OCI-M2 (cell line): ENCODE results near the gene GCK.
"Not testable (repeated sequence)": the region's sequence is repeated elsewhere in the genome, so short reads cannot be mapped to it uniquely, and the experiment has no call there.

Experiments
- DNase-seq: peaks from one replicate; lab custom pipeline; 2025; ENCODE audit not compliant: unreplicated experiment; lab: John Stamatoyannopoulos, UW

GCK gene

DNA sequence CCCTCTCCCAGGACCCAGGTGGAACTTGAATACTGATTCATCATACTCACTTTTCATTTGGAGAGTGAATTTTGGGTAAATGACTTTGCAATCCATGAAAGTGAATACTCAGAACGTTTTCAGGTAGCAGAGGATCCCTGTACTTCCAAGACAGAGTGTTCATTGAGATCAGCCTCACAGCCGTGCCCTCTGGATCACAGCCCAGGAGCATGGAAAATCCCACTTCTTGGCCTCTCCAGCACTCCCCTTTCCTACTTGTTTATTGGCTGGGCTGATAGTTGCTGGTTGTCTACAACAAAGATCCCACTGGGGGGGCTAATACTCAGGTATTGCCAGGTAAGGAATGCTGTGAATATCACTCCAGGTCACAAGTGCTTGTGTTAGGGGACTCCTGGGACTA is 5.9 kb downstream of the GCK start:
- no peak for DNase-seq

DNA sequence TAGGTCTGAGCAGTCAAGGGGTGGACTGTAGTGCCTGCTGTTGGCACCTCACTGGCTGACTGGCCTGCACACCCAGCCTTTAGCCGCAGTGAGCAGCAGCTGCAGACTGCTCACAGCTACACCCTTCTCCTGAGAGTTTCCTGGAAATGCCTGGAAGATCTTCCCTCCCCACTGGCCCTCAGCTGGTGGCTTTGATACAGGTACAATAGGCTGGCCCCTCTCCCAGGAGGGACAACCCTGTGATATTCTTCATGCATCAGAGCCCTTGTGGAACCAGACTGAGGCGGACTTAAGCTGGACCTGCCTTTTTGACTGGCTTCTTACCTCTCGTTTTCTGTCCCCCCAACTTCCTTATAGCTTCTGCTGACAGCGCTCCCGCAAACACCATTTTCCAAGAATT is 6.4 kb downstream of the GCK start:
- no peak for DNase-seq

DNA sequence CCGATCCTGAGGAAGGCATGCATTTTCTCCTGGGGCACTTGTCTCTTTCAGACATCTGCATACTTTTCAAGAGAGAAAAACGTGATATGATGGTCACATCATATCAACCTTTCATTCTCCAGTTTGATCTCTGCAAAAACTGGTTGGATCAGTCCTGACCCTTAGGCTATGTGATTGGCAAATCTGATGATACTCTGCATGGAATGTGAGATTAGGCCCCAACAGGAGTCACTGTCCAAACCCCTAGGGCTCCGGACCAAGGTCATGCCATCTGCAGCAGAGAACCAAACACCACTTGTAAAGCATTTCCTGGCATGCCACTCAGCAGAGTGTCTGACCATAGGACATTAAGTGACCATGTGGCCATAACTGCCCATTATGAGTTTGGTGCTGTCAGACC is 8.6 kb downstream of the GCK start:
- DNase-seq, result no peak

DNA sequence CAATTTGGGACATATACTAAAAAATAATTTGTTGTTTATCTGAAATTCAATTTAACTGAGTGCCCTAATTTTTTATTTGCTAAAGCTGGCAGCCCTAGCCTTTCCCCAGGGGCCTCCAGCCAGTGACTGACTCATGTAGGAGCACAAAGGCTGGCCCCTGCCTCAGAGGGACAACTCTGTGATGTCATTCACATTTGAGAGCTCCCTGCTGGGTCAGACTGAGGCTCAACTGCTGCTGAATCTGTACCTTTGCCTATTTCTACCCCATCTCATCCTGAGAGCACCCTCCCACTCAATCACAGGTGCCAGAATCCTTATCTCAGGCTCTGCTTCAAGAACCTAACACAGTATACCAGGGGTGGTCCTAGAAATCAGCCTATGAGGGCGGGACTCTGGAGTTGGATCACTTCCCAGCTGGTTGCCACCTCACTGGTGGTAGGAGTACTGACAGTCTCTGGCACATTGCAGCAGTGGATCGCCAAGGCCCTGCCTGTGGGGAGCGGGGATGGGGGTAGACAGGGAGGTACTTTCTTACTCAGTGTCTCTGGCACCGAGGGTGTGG is 11.6 kb downstream of the GCK start:
- no peak for DNase-seq

DNA sequence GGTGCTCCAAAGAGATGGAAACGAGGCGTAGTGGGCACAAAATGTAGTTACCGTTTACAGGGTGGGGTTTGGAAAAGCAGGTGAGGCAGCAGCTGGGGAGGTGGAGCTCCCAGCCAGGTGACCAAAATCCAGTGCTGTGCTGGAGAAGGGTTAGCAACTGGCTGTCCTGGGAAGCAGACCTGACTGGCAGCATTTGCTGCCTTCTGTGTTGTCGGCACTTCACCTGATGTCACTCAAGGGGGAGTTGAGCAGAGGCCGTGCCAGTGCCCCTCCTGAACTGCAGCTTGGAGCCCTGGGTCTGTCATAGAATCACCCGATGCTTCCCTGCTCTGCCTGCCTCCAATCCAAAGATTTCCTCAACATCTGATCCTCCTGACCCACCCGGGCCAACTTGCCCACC is 12.8 kb downstream of the GCK start:
- DNase-seq, result no peak

DNA sequence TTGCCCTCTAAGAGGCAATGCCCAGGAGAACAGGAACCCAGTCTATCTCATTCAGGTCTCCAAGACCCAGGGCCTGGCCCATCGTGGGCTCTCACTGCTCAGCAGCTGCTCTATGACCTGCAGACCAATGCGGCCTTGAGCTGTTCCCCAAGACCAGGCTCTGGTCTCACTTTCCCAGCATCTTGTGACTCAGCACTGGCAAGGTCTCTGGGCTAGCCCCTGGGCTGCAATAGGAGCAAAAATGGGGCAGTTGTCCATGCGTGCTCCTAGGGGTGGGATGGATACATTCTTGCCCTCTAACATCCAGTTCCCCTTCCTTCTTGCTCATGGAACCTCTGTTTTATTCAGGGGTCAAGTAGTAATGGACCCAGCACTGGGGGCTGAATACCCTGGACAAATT is 13.5 kb downstream of the GCK start:
- no peak for DNase-seq

DNA sequence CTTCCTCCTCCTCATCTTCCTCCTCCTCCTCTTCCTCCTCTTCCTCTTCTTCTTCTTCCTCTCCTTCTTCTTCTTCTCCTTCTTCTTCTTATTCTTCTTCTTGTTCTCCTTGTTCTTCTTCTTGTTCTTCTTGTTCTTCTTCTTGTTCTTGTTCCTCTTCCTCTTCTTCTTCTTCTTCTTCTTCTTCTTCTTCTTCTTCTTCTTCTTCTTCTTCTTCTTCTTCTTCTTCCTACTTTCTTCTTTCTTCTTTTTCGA is 14.6 kb downstream of the GCK start:
- DNase-seq, result not testable (repeated sequence)

DNA sequence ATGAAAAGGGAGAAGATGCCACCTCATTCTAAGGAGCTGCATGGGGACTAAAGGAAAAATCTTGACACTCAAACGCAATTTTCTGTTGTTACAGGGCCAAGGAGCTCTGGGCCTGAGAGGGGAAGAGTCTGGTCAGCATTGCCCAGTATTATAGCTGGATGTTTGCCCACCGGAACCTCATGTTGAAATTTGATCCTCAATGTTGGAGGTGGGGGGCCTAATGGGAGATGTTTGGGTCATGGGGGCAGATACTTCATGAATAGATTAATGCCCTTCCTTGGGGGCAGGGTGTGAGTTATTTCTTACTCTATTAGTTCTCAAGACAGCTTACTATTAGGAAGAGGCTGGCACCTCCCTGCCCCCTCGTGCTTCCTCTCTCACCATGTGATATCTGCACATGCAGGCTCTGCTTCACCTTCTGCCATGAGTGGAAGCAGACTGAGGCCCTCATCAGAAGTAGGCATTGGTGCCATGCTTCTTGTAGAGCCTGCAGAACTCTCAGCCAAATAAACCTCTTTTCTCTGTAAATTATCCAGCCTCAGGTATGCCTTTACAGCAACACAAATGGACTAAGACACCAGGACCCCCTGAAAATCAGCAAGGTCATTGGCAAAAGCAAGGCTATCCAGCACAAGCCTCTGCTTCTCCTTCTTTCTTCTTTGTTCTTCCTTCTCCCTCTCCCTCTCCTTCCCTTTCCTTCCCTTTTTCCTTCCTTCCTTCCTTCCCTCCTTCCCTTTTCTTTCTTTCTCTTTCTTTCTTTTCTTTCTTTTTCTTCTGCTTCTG is 15.1 kb downstream of the GCK start:
- no peak for DNase-seq

DNA sequence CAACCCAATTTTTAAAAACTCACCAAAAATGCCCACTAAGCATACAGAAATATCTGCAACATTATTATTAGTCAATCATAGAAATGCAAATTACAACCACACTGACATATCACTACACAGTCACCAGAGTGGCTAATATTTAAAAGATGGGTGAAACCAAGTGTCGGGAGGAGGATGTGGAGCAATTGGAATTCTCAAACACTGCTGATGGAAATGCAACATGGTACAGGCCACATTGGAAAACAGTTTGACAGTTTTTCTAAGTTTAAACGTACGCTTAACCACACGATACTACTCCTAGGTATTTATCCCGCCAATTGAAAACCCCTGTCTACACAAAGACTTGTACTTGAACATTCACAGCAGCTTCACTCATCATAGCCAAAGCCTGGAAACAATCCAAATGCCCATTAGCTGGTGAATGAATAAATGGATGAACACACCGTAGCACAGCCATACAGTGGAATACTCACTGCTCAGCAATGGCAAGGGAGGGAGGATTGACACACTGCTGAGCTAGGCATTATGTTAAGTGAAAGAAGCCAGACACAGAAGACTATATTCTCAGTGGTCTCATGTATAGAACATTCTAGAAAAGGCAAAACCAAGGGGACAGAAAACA is 16.3 kb downstream of the GCK start:
- no peak for DNase-seq

DNA sequence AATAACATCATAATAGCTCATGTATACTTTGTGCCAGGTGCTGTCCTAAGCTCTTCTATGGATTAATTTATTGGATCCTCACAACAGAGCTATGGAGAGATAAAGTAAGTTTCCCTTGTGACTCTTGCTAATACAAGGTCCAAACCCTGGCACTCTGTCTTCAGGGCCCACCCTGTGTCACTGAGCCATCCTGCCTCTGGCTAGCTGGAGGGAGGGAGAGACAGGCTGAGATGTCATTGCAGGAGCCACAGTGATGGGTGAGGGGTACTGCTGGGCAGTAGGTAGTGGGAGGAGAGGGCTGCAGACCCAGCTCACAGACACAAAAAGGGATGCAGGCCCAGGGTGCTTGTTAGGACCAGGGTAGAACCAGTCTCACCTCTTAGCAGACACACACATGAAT is 16.9 kb downstream of the GCK start:
- DNase-seq, result no peak

DNA sequence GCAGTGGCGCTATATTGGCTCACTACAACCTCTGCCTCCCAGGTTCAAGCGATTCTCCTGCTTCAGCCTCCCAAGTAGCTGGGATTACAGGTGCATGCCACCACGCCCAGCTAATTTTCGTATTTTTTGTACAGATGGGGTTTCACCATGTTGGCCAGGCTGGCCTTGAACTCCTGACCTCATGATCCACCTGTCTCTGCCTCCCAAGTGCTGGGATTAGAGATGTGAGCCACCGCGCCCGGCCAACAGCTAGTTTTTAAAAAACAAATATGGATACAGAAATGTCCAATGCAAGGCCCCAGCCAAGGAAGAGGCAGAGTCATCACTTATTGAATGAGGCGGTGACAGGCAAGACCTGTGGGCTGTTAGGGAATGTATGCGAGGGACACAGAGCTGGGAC is 17.3 kb downstream of the GCK start:
- DNase-seq, result not testable (repeated sequence)

DNA sequence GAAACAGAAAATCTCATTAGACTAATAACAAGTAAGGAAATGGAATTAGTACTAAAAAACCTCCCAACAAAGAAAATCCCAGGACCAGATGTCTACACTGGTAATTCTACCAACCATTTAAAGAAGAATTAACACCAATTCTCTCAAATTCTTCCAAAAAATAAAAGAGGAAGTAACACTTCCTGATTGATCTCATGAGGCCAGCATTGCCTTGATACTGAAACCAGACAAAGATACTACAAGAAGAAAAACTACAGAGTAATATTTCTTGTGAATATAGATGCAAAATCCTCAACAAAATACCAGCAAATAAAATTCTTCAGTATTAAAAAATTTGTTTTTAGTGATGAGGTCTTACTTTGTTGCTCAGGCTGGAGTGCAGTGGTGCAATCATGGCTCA is 21.3 kb downstream of the GCK start:
- DNase-seq, result no peak

DNA sequence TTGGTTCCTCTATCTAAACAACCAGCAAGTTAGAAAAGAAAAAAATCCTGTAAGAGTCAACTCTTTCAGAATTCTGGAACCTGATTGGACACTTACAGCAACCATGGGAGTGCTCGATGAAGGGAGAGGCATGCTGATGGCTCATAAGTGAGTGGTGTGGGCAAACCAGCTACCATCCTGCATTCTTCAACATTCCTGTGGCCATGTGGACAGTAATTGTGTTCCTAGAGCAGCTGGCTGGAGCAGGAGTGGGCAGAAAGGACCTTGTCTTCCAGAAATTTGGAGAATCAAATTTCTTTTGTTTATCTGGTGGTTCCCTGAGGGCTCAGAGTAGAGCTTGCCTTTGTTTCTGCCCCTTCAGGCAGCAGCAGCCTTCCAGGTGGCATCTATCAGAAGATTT is 25.6 kb downstream of the GCK start:
- DNase-seq, result no peak

DNA sequence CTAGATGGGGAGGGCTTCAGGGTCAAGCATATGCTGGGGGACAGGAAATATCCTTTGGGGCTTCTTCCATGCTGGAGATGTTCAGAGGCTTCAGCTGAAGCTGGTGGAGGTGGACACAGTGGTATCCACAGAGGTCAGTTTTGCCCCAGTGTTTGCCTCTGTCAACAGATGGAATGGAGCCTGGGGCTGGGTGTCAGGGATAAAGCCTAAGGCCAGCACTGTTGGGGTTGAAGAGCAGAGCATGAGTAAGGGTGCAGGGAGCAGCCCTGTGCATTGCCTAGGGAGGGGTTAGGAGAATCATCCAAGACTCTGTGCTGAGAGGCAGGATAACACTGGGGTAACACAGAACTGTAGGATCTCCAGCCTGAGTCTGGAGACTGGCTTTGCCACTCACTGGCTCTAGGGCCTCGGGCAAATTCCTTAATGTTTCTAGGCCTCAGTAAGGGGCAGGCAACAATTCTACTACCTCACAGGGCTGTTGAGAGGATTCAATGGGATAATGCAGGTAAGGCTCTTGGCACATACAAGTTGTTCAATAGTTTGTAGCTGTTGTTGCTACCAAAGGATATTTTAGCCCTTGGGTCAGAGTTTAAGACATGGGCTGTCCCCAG is 26.3 kb downstream of the GCK start:
- no peak for DNase-seq

DNA sequence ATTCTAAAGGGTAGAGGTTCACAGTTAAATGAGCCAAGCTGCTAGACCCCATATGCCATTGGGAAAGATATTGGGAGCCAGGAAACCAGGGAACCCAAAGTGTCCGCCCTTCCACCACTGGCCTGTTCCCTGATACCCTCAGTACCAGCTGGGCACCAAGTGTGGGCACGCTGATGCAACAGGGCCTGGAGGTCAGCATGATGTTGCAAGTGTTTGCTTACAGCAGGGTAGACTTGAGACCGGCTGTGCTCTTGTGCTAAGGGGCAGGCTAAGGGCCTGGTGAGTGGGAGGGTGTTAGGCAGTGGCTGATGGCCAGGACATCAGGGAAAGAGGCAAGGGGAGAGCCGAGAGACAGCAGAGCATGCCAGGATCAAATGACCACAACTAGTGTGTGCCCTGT is 27.1 kb downstream of the GCK start:
- no peak for DNase-seq

DNA sequence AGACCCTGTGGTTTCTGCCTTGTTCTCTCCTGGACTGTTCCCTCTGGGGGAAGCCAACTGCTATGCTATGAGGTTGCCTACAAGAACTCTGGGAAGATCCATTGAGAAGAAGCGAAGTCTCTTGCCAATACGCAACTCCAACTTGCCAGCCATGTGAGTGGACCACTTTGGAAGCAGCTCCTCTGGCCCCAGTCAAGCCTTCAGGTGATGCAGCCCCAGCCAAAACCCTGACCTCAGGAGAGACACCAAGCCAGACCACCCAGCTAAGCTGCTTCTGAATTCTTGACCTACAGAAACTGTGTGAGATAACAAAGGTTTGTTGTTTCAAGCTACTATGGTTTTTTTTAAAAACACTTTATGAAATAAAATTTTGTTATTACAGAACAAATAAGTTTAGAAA is 27.9 kb downstream of the GCK start:
- DNase-seq, result no peak

DNA sequence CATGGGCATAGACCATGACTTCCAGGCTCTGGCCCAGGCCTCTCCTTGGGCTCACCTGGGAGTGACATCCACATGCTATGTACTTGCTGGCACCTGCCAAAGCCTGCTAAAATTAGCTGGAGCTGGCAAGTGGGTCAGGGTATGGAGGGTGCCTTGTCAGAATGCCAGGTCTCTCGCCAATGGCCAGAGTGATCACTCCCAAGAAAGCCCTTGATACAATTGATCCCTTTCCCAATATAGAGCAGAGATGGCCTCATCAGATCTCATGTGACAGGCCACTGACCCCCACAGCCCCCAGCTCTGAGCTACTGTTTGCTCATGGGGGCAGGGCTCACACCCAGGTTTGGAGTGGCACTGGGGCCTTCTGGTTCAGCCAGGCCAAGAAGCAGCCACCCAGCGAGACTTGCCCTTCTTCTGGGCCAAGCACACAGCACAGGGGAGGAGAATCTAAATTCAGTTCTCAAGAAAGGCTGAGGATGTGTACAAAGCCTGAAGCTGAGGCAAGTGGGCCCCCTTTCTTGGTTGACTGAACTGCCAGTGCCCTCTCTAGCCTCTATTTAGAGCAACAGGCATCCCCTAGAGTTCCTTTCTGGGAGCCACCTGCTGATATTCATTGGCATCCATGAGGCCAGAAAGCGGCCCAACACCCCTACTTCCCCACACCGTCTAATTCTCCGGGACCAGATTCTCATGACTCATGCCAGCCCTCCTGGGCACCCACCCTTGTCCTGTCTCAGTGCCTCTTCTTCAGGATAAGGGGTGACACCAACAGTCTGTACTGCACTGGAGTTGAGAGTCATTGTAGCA is 29.2 kb downstream of the GCK start:
- DNase-seq, result no peak

DNA sequence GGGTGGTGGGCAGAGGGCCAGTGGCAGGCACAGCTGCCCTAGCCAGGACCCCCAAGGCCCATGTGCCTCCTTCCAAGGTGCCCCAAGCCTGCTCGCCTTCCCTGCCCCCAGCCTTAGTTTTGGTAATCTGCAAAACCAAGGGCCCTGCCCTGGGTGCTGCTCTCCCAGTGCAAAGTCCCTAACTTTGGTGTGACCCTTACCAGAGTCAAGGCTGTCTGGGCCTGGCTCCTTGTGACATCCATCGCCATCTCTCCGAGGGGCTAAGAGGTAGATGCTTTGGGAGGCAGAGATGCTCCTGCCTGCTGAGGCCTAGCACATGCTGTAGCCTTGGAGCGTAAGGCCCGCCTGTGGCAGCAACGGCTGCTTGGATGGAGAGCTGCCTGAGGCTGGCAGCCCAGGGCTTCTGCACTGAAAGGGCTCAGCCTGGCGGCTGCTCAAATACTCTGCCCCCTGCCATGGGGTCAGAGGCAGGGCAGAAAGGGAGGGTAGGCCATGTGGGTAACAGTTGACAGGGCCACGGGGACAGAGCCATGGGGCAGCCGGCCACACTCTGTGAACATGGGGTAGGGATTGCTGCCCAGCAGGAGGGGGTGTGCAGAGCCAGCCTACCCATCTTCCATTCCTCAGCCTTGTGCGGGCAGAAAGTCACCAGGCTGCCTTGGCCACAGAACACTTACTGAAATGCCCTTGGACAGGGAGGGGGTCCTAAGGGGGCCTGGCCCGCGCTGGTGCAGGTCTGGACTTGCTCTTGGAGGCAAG is 30.2 kb downstream of the GCK start:
- DNase-seq, result no peak

DNA sequence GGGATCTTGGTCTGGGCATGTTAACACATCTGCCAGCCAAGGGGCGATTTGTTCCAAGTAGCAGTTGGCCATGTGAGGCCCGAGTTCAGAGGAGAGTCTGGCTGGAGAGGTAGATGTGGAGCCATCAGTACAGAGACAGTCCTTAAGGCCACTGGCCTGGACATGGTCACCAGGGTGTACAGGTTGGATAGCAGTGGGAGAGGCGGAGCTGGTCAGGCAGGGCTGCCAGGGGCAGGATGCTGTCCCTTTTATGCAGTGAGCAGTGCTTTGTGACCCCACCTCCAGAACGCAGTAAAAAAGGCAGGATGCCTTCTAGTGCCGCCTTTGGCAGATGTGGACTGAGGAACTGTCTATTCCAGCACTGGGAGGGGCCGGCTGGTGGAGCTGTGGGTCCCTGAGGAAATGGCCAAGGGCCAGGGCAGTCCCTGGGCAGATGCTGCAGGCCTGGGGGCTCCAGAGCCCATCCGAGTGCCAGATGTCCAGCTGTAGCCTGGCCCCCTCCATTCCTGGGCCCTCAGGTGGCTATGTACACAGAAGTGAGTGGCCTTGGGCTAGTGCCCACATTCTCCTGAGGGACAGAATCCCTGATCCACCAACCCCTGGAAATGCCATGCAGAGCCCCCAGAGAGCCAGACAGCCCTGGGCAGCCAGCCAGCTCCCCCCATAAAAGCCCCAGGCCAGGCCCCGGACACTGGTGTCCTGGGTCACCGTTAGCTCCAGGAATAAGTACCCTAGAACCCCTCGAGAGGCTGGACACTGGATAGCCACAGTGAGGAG is 31.0 kb downstream of the GCK start:
- DNase-seq, result no peak
